ENCODE results near the gene ARHGAP9.

DNA sequence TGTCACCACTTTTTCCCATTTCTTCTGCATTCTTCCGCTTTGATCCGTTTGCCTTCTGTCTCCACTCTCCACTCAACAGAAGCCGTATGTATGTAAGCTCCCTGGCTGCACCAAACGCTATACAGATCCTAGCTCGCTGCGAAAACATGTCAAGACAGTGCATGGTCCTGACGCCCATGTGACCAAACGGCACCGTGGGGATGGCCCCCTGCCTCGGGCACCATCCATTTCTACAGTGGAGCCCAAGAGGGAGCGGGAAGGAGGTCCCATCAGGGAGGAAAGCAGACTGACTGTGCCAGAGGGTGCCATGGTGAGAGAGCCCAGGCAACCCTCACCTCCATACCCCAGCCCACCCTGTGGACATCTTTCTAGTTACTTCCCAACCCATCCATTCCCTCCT lies 11.8 kb downstream of the ARHGAP9 start:
- TF ChIP-seq CTCF (IDR thresholded peaks at IDR 0.05) (no peak), ZBTB33 (IDR thresholded peaks at IDR 0.05; ENCODE audit: borderline replicate concordance, low read depth) (no peak), MXI1 (IDR thresholded peaks at IDR 0.05; ENCODE audit: low read depth, low read length) (no peak), POLR2AphosphoS5 (IDR thresholded peaks at IDR 0.05; ENCODE audit: low read depth, low read length) (no peak), TAF1 (IDR thresholded peaks at IDR 0.05; ENCODE audit: borderline replicate concordance, low read depth, low read length) (no peak), FOXM1 (IDR thresholded peaks at IDR 0.05; ENCODE audit: low read depth) (no peak), EP300 (IDR thresholded peaks at IDR 0.05; ENCODE audit: borderline replicate concordance in 1 of 2, low read depth in 1 of 2, low read length in 1 of 2) (no peak), RCOR1 (IDR thresholded peaks at IDR 0.05; ENCODE audit: low read length) (no peak), CHD2 (IDR thresholded peaks at IDR 0.05; ENCODE audit: low read length, partially characterized antibody) (no peak)

Measured in SK-N-SH (cell line).